ENCODE data around the gene AGFG2. TPM values are rescaled to one million over a fixed set of nuclear protein-coding genes. Genes with fewer than 3 reads are reported as not detected.
A peak's percentile ranks its signal among the peaks of the same experiment; 100 is the strongest.

The AGFG2 gene
- total RNA-seq, 1 donor: 9.4 TPM

- no peaks in the 10 kb centered on the region for H3K27me3 ChIP-seq (ENCODE audit: insufficient read depth, low read length)
- H4K20me1 ChIP-seq (ENCODE audit: insufficient read depth, low read length): peaks cover 5% of the 10 kb centered on the region
- H3K27ac ChIP-seq (ENCODE audit: low read depth, low read length): peak overlapping the region; percentile 73
- peak overlapping the region; percentile 96 for H3K4me2 ChIP-seq (ENCODE audit: insufficient read depth, low read length)
- peak overlapping the region; percentile 86 for H3K4me3 ChIP-seq (ENCODE audit: insufficient read depth, low read length)
- no peaks in the 10 kb centered on the region for H3K9me3 ChIP-seq (ENCODE audit: low read depth, low read length)
- H2AFZ ChIP-seq (ENCODE audit: low read length): peak overlapping the region; percentile 74
- H3K4me1 ChIP-seq (ENCODE audit: insufficient read depth, low read length): peaks cover 30% of the 10 kb centered on the region
- H3K79me2 ChIP-seq (ENCODE audit: insufficient read depth, low read length): peaks cover 11% of the 10 kb centered on the region
- peak; percentile 85 for DNase-seq (ENCODE audit: insufficient read length, low spot score, missing footprints)
- peaks cover 27% of the 10 kb centered on the region for H3K36me3 ChIP-seq (ENCODE audit: insufficient read depth, low read length)
- no peak for TF ChIP-seq CTCF (IDR thresholded peaks at IDR 0.05; ENCODE audit: extremely low read depth, low read depth, low read length)
Measured at GRCh38 chr7:100603726-100604027, 64.7 kb downstream of the AGFG2 start.

GRCh38 chr7:100604028-100604975 lies 65.3 kb downstream of the AGFG2 start:
- H3K4me2 ChIP-seq (ENCODE audit: insufficient read depth, low read length): peak overlapping the region; percentile 96
- peak overlapping the region; percentile 74 for H2AFZ ChIP-seq (ENCODE audit: low read length)
- peak; percentile 32 for TF ChIP-seq CTCF (IDR thresholded peaks at IDR 0.05; ENCODE audit: extremely low read depth, low read depth, low read length)
- peaks cover 5% of the 10 kb centered on the region for H4K20me1 ChIP-seq (ENCODE audit: insufficient read depth, low read length)
- H3K27me3 ChIP-seq (ENCODE audit: insufficient read depth, low read length): no peaks in the 10 kb centered on the region
- H3K79me2 ChIP-seq (ENCODE audit: insufficient read depth, low read length): peaks cover 11% of the 10 kb centered on the region
- peak overlapping the region; percentile 86 for H3K4me3 ChIP-seq (ENCODE audit: insufficient read depth, low read length)
- peaks cover 30% of the 10 kb centered on the region for H3K4me1 ChIP-seq (ENCODE audit: insufficient read depth, low read length)
- peaks cover 27% of the 10 kb centered on the region for H3K36me3 ChIP-seq (ENCODE audit: insufficient read depth, low read length)
- H3K9me3 ChIP-seq (ENCODE audit: low read depth, low read length): no peaks in the 10 kb centered on the region
- peak overlapping the region; percentile 73 for H3K27ac ChIP-seq (ENCODE audit: low read depth, low read length)
- peak; percentile 97 for DNase-seq (ENCODE audit: insufficient read length, low spot score, missing footprints)

GRCh38 chr7:100604976-100605911 lies 66.2 kb downstream of the AGFG2 start:
- Histone ChIP-seq H3K27me3 (ENCODE audit: insufficient read depth, low read length) (no peaks in the 10 kb centered on the region), H3K4me3 (ENCODE audit: insufficient read depth, low read length) (peak overlapping the region; percentile 86), H3K9me3 (ENCODE audit: low read depth, low read length) (no peaks in the 10 kb centered on the region), H2AFZ (ENCODE audit: low read length) (no peak overlapping the region), H3K27ac (ENCODE audit: low read depth, low read length) (no peak overlapping the region), H4K20me1 (ENCODE audit: insufficient read depth, low read length) (peaks cover 5% of the 10 kb centered on the region), H3K4me2 (ENCODE audit: insufficient read depth, low read length) (peak overlapping the region; percentile 76), H3K36me3 (ENCODE audit: insufficient read depth, low read length) (peaks cover 27% of the 10 kb centered on the region), H3K4me1 (ENCODE audit: insufficient read depth, low read length) (peaks cover 27% of the 10 kb centered on the region), H3K79me2 (ENCODE audit: insufficient read depth, low read length) (peaks cover 11% of the 10 kb centered on the region)
- TF ChIP-seq CTCF (IDR thresholded peaks at IDR 0.05; ENCODE audit: extremely low read depth, low read depth, low read length): no peak
- peak; percentile 85 for DNase-seq (ENCODE audit: insufficient read length, low spot score, missing footprints)
